ENCODE results near the gene TMEM61.

Gene TMEM61

GRCh38 chr1:55037733-55038551, 57.5 kb downstream of the TMEM61 start:
- in situ Hi-C loops (cut with MboI; ENCODE audit: low sequenced_read_pairs): no loop called here

GRCh38 chr1:55038552-55038838, 58.1 kb downstream of the TMEM61 start:
- in situ Hi-C loops (cut with MboI; ENCODE audit: low sequenced_read_pairs): no loop called here

- in situ Hi-C loops (cut with MboI; ENCODE audit: low sequenced_read_pairs): no loop called here
Measured at GRCh38 chr1:55038974-55039341, 58.5 kb downstream of the TMEM61 start.

GRCh38 chr1:55039342-55040082, 59.1 kb downstream of the TMEM61 start, which contains the start of gene PCSK9:
Gene PCSK9, plus strand, starts transcription at chr1:55039548. Its CDS starts 290 bp downstream, at chr1:55039838.
- in situ Hi-C loops (cut with MboI; ENCODE audit: low sequenced_read_pairs): no loop called here

- in situ Hi-C loops (cut with MboI; ENCODE audit: low sequenced_read_pairs): no loop called here
Measured at GRCh38 chr1:55040083-55040932, 59.9 kb downstream of the TMEM61 start.

- in situ Hi-C loops (cut with MboI; ENCODE audit: low sequenced_read_pairs): no loop called here
Measured at GRCh38 chr1:55040933-55041494, 60.6 kb downstream of the TMEM61 start.

GRCh38 chr1:55041613-55042012, 61.2 kb downstream of the TMEM61 start:
- in situ Hi-C loops (cut with MboI; ENCODE audit: low sequenced_read_pairs): no loop called here

Data from HL-60/S4 treated with phorbol 12-myristate 13-acetate at 8.2 ng/mL for 4 days and 3 days (cell line).